ENCODE measurements around the gene OR4D9.

Gene OR4D9

DNA sequence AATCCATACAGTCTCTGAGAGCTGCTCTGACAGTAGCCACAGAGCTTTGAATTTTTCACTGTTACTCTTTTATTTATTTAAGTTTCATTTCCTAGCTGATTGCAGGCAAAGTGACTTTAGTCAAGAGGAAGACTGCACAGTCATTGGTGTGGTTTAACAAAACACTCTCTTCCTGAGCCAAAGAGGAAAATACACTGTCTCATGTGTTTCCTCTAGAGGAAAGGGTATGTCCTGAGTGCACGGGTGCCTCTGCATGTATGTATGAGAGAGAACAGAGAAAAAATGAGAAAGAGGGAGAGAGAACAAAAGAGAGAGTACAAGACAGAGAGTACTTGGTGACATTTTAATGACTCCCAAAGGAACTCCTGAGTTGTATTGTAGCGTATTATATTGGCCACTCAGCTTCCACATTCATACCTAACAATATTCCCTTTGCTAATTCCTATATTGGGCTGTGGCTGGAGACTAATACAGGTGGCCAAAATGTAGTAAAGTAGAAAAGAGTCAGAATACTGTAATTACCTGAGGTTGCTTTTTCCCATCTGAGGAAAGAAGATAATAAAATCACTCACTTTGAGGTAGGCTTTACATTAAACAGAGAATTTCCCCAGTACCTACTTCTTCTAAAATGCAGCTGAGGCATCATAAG, at the start of gene OR4D9:
OR4D9 (plus strand) TSS at position 599 of the 649 bp plus-strand sequence. CDS start 3,374 bp downstream, outside the sequence.
- no peak for TF ChIP-seq CTCF (IDR thresholded peaks at IDR 0.05)
- H3K27ac ChIP-seq = no peak within 1 kb of the TSS

- TF ChIP-seq ZFX (IDR thresholded peaks at IDR 0.05; ENCODE audit: borderline replicate concordance) (no peak), CTCF (IDR thresholded peaks at IDR 0.05) (no peak)
- H3K27ac ChIP-seq = no peak overlapping the region
These were observed 48.1 kb upstream of the OR4D9 start for GRCh38 chr11:59463190-59463641.

DNA sequence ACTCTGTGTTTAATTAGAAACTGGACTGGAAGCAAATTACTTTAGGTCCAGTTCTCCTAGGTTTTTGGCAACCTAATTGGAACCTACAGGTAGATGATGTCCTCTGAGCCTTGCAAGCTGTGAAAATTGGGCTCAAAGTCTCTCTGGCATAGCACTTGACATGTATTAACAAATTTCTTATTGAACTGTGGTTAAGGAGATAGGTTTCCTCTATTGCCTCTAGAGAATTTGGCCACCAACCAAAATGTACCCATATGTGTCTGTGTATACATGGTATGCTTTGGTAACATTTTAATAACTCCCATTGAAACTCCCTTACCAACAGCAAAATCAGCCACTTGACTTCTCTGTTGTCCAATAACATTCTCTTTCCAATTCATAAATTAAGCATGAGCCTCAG, 38.3 kb upstream of the OR4D9 start, which contains the start of gene OR4D10:
OR4D10 (plus strand) TSS at position 301 of the 400 bp plus-strand sequence. CDS start 4,115 bp downstream, outside the sequence.
- H3K27ac ChIP-seq = no peak within 1 kb of the TSS
- no peak for TF ChIP-seq CTCF (IDR thresholded peaks at IDR 0.05)
- TF ChIP-seq ZFX (IDR thresholded peaks at IDR 0.05; ENCODE audit: borderline replicate concordance) = no peak

DNA sequence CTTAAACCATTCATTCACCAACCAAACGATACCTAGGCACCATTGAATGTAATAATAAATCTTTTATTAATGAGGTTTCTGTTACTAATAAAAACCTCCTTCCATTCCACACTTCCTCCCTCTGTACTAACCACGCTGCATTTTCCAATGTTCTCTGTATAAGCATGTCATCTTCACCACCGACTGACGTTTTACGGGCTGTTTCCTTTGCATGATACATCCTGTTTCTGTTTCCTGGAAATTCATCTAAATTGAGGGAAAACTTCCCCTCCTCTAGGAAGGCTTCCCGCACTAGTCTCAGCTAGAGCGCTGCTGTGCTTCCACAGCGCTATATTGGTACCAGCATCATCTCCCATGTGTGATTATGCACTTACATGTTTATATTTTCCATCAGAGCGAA, 36.2 kb upstream of the OR4D9 start:
- no peak for TF ChIP-seq CTCF (IDR thresholded peaks at IDR 0.05)
- H3K27ac ChIP-seq = no peak overlapping the region

DNA sequence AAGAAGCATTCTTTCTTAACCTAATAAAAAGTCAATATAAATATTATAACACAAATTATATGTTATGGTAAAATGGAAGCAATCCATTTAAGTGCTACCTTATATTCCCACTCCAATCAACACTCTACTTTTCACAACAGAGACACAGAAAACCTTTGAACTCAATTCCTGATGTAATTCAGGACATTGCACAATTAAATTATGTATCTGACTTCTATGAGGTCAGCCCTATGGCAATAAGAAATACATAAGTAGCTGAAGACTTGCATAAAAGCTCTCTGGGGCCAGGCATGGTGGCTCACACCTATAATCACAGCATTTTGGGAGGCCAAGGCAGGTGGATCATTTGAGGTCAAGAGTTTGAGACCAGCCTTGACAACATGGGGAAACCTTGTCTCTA, 31.4 kb upstream of the OR4D9 start:
- no peak overlapping the region for H3K27ac ChIP-seq
- TF ChIP-seq ZFX (IDR thresholded peaks at IDR 0.05; ENCODE audit: borderline replicate concordance) = no peak
- TF ChIP-seq CTCF (IDR thresholded peaks at IDR 0.05) = no peak

GRCh38 chr11:59480359-59480758, 31.0 kb upstream of the OR4D9 start:
- TF ChIP-seq ZFX (IDR thresholded peaks at IDR 0.05; ENCODE audit: borderline replicate concordance) (no peak), CTCF (IDR thresholded peaks at IDR 0.05) (no peak)
- H3K27ac ChIP-seq = no peak overlapping the region

DNA sequence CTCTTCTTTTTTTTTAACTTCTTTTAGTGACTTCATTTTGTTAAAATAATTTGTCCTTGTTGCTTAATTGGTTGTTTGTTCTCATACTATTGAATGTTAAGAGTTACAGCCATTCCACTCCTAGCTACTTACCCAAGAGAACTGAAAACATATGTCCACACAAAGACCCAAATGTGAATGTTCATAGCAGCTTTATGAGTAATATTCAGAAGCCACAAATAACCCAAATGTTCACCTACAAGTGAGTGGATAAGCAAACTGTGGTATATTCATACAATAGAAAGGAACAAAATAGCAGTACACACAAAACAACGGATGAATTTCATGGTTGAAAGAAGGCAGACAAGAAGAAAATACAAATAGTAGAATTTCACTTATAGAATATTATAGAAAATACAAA, 9.4 kb upstream of the OR4D9 start:
- TF ChIP-seq ZFX (IDR thresholded peaks at IDR 0.05; ENCODE audit: borderline replicate concordance) (no peak), CTCF (IDR thresholded peaks at IDR 0.05) (no peak)
- H3K27ac ChIP-seq = no peak overlapping the region

Measured in 22Rv1 (cell line).